IMR-90 (cell line): Measurements from ENCODE around the gene ITGA3. TPM values are rescaled to one million over a fixed set of nuclear protein-coding genes. Genes with fewer than 3 reads are reported as not detected.

Experiments
- ATAC-seq: fragments of 200-7000 bp; cut with Tn5 transposase; 2 replicates; pipeline ENCODE4 v1.9.1; 2020; ENCODE audit warnings: low read depth, mild to moderate bottlenecking, moderate library complexity
- BruUV-seq: library from RNA; stranded (reverse); fragments of 400-500 nt; replicated peaks from 2 replicates; lab custom pipeline; 2021; lab: Mats Ljungman, UMichigan
- CTCF ChIA-PET: fragments of 300-600 bp; formaldehyde crosslinking; extraction: SDS; loops from one replicate; lab custom pipeline; 2021; ENCODE audit warnings: antibody characterized with exemption; lab: Yijun Ruan, JAX
- POLR2A ChIA-PET: fragments of 300-600 bp; sonication (Branson Sonifier 250); formaldehyde crosslinking; loops from one replicate; lab custom pipeline; 2022; ENCODE audit warnings: antibody characterized with exemption; ENCODE audit not compliant: unreplicated experiment; lab: Charles Lee
- DNase-seq: peaks from one replicate; pipeline ENCODE4 v3.0.0; 2013
- H2AFZ ChIP-seq: replicated peaks from 2 replicates; pipeline ENCODE3; 2013; ENCODE audit warnings: low read length, mild to moderate bottlenecking; ENCODE audit not compliant: poor library complexity
- H2AK5ac ChIP-seq: 2 replicates; pipeline ENCODE4 v1.6.1; 2013; ENCODE audit warnings: low read depth, low read length, inconsistent platforms
- H2AK9ac ChIP-seq: replicated peaks from 2 replicates; pipeline ENCODE3; 2013; ENCODE audit warnings: mild to moderate bottlenecking, low read depth, low read length, moderate library complexity; ENCODE audit not compliant: poor library complexity
- H2BK120ac ChIP-seq: 2 replicates; pipeline ENCODE4 v1.6.1; 2013; ENCODE audit warnings: low read depth, low read length, inconsistent platforms
- H2BK15ac ChIP-seq: 3 replicates; pipeline ENCODE4 v1.6.1; 2013; ENCODE audit warnings: low read depth, low read length, inconsistent platforms
- H2BK20ac ChIP-seq: 2 replicates; pipeline ENCODE4 v1.6.1; 2013; ENCODE audit warnings: low read depth, mild to moderate bottlenecking, inconsistent platforms, low read length, moderate library complexity
- H2BK5ac ChIP-seq: 2 replicates; pipeline ENCODE4 v1.6.1; 2013; ENCODE audit warnings: mild to moderate bottlenecking, low read depth, low read length, inconsistent platforms; ENCODE audit not compliant: poor library complexity, severe bottlenecking
- H3K14ac ChIP-seq: replicated peaks from 2 replicates; pipeline ENCODE4 v1.6.1; 2013; ENCODE audit warnings: low read depth, low read length, inconsistent platforms
- H3K18ac ChIP-seq: 2 replicates; pipeline ENCODE4 v1.6.1; 2013; ENCODE audit warnings: low read depth, low read length, control low read depth
- H3K23ac ChIP-seq: 2 replicates; pipeline ENCODE4 v1.6.1; 2013; ENCODE audit warnings: low read depth, low read length, inconsistent platforms
- H3K27ac ChIP-seq: 2 replicates; pipeline ENCODE4 v1.5.1; 2013; ENCODE audit warnings: mild to moderate bottlenecking, control low read depth, low read length; ENCODE audit not compliant: insufficient read depth
- H3K27me3 ChIP-seq: 2 replicates; pipeline ENCODE4 v1.6.1; 2013; ENCODE audit warnings: low read length; ENCODE audit not compliant: control insufficient read depth, insufficient read depth
- H3K36me3 ChIP-seq: 2 replicates; pipeline ENCODE4 v1.6.1; 2013; ENCODE audit warnings: low read length, mixed read lengths; ENCODE audit not compliant: control insufficient read depth, insufficient read depth
- H3K4ac ChIP-seq: 2 replicates; pipeline ENCODE4 v1.6.1; 2013; ENCODE audit warnings: low read depth, low read length, inconsistent platforms
- H3K4me1 ChIP-seq: 2 replicates; pipeline ENCODE4 v1.6.1; 2013; ENCODE audit warnings: low read length, mixed read lengths; ENCODE audit not compliant: control insufficient read depth, insufficient read depth
- H3K4me2 ChIP-seq: 2 replicates; pipeline ENCODE4 v1.6.1; 2013; ENCODE audit warnings: low read depth, mild to moderate bottlenecking, control low read depth, low read length, moderate library complexity
- H3K4me3 ChIP-seq: 2 replicates; pipeline ENCODE4 v1.5.1; 2013; ENCODE audit warnings: low read depth, mild to moderate bottlenecking, control low read depth, low read length, moderate library complexity; ENCODE audit not compliant: insufficient read depth
- H3K56ac ChIP-seq: 2 replicates; pipeline ENCODE4 v1.6.1; 2013; ENCODE audit warnings: low read length, inconsistent platforms; ENCODE audit not compliant: insufficient read depth; ENCODE audit errors: extremely low read depth
- H3K79me1 ChIP-seq, 2 experiments: 2 replicates each; pipeline ENCODE4 v1.6.1; 2013; ENCODE audit warnings: low read length in 2 of 2, inconsistent platforms in 1 of 2, low read depth in 1 of 2
- H3K9ac ChIP-seq: 2 replicates; pipeline ENCODE4 v1.6.1; 2013; ENCODE audit warnings: low read depth, low read length, control low read depth
- H3K9me1 ChIP-seq: 2 replicates; pipeline ENCODE4 v1.6.1; 2013; ENCODE audit warnings: low read length, inconsistent platforms; ENCODE audit not compliant: insufficient read depth
- H3K9me3 ChIP-seq: 2 replicates; pipeline ENCODE4 v1.6.1; 2013; ENCODE audit warnings: low read length; ENCODE audit not compliant: control insufficient read depth, insufficient read depth
- H4K20me1 ChIP-seq: 2 replicates; pipeline ENCODE4 v1.6.1; 2013; ENCODE audit warnings: low read length, inconsistent platforms; ENCODE audit not compliant: insufficient read depth
- H4K5ac ChIP-seq: 2 replicates; pipeline ENCODE4 v1.6.1; 2013; ENCODE audit warnings: mild to moderate bottlenecking, low read depth, low read length, control low read depth
- H4K8ac ChIP-seq, 2 experiments: 2 replicates each; pipeline ENCODE4 v1.6.1; 2013; ENCODE audit warnings: low read depth in 2 of 2, low read length in 2 of 2, control low read depth in 1 of 2, inconsistent platforms in 1 of 2
- H4K91ac ChIP-seq: 2 replicates; pipeline ENCODE4 v1.6.1; 2013; ENCODE audit warnings: low read depth, low read length, inconsistent platforms; ENCODE audit not compliant: insufficient read depth
- BHLHE40 ChIP-seq: fragments of 150-350 bp; IDR thresholded peaks from 2 replicates; pipeline ENCODE4 v1.6.1; 2016; ENCODE audit warnings: mild to moderate bottlenecking, low read depth, low read length
- CEBPB ChIP-seq: IDR thresholded peaks from 2 replicates; pipeline ENCODE4 v1.6.1; 2012; ENCODE audit warnings: low read depth, low read length, improper control_type of control experiment
- CHD1 ChIP-seq: IDR thresholded peaks from 2 replicates; pipeline ENCODE4 v1.6.1; 2012; ENCODE audit warnings: low read depth, low read length, improper control_type of control experiment
- MAFK ChIP-seq: IDR thresholded peaks from 2 replicates; pipeline ENCODE4 v1.6.1; 2012; ENCODE audit warnings: low read depth, low read length, improper control_type of control experiment
- MAZ ChIP-seq: IDR thresholded peaks from 2 replicates; pipeline ENCODE4 v1.6.1; 2012; ENCODE audit warnings: low read depth, mild to moderate bottlenecking, low read length, improper control_type of control experiment, moderate library complexity, borderline replicate concordance
- MXI1 ChIP-seq: IDR thresholded peaks from 2 replicates; pipeline ENCODE4 v1.6.1; 2012; ENCODE audit warnings: low read depth, mild to moderate bottlenecking, low read length, moderate library complexity, borderline replicate concordance
- NFE2L2 ChIP-seq: fragments of 150-350 bp; IDR thresholded peaks from 2 replicates; pipeline ENCODE4 v1.6.1; 2016; ENCODE audit warnings: low read depth, mild to moderate bottlenecking, low read length
- POLR2A ChIP-seq: IDR thresholded peaks from 2 replicates; pipeline ENCODE4 v1.6.1; 2012; ENCODE audit warnings: mild to moderate bottlenecking, low read depth, low read length
- RAD21 ChIP-seq: IDR thresholded peaks from 2 replicates; pipeline ENCODE4 v1.6.1; 2012; ENCODE audit warnings: low read length, improper control_type of control experiment
- RCOR1 ChIP-seq: IDR thresholded peaks from 2 replicates; pipeline ENCODE4 v1.6.1; 2012; ENCODE audit warnings: mild to moderate bottlenecking, low read length, improper control_type of control experiment; ENCODE audit not compliant: insufficient replicate concordance
- RFX5 ChIP-seq: IDR thresholded peaks from 2 replicates; pipeline ENCODE4 v1.8.0; 2012; ENCODE audit warnings: low read depth, mild to moderate bottlenecking, low read length, moderate library complexity
- SMC3 ChIP-seq: fragments of 150-350 bp; IDR thresholded peaks from 2 replicates; pipeline ENCODE4 v1.6.1; 2016; ENCODE audit warnings: low read depth, mild to moderate bottlenecking, antibody characterized with exemption, low read length, moderate library complexity
- WGBS, 2 experiments: methylation state at CpG; one replicate each; pipeline versions ENCODE4 v1.1.5 to v1.1.7; 2013; ENCODE audit warnings: missing lambda C conversion rate in 2 of 2; ENCODE audit not compliant: insufficient read length in 1 of 2; ENCODE audit errors: extremely low coverage in 2 of 2; 5-methylcytosine and 5-hydroxymethylcytosine counted together
- dilution Hi-C: fragments of 300-500 bp; cut with HindIII; formaldehyde crosslinking; loops from one replicate; pipeline ENCODE4 v1.14.3; 2018; ENCODE audit warnings: low sequenced_read_pairs; ENCODE audit not compliant: unreplicated experiment
- in situ Hi-C: fragments of 300-500 bp; cut with MboI; formaldehyde crosslinking; loops from 3 replicates; pipeline ENCODE4 v1.14.3; 2019; ENCODE audit warnings: low sequenced_read_pairs, inconsistent platforms, mixed read lengths
- intact Hi-C: fragments of 100-400 bp; cut with micrococcal nuclease; formaldehyde crosslinking; loops from 2 replicates; pipeline ENCODE4 v1.10.0; 2022
- polyA plus RNA-seq, 3 experiments: library from polyadenylated mRNA; depleted of rRNA; stranded (reverse); fragments of >200 nt; gene quantifications; 2 replicates each; pipeline ENCODE4 v1.2.3, GENCODE V29; 2012; ENCODE audit warnings: low replicate concordance in 1 of 3
- total RNA-seq: library from RNA; depleted of rRNA; stranded (reverse); fragments of >200 nt; gene quantifications from 2 replicates; pipeline ENCODE4 v1.2.3, GENCODE V29; 2012
- TF ChIP-seq, protein P1 (sequence below): fragments of 150-350 bp; IDR thresholded peaks from 2 replicates; pipeline ENCODE4 v1.6.1; 2016; ENCODE audit warnings: low read depth, mild to moderate bottlenecking, low read length, moderate library complexity, borderline replicate concordance
- TF ChIP-seq, protein P2 (sequence below): fragments of 150-350 bp; IDR thresholded peaks from 2 replicates; pipeline ENCODE4 v1.6.1; 2017; ENCODE audit warnings: mild to moderate bottlenecking, antibody characterized with exemption, low read length, low read depth
- TF ChIP-seq, protein P3 (sequence below): conservative IDR thresholded peaks from 2 replicates; pipeline ENCODE4 v1.5.1; 2012; ENCODE audit warnings: mild to moderate bottlenecking, low read depth, low read length, improper control_type of control experiment

ITGA3 gene
- total and polyA plus RNA-seq, 2 of the 4 experiments (the other 2 are of a cell fraction), result 78.0 to 202 TPM

DNA sequence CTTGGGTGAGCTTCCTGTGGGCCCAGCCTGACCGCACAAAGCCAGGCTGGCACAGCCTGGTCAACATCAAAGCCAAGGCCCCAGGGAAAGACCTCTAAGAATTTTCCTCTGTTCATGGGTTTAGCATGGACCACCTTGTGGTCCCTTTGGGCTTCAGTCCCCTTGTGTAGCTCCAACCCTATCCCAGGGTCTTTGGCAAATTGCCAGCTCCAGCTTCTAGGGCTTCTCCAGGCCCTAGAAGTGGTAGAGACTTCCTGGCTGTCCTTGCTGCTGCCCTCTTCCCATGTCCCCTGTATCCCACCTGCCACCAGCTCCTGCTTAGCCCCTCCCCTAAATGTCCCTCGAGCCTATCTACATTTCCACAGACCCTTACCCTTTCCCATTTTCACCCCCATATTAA lies 9.7 kb upstream of the ITGA3 start:
- no peak for ATAC-seq
- Histone ChIP-seq H2BK120ac (peak overlapping the region; percentile 98), H3K36me3 (no peaks in the 10 kb centered on the region), H2BK15ac (peak overlapping the region; percentile 93; the same call in 2 of the 3 replicates), H3K9me1 (peaks cover 48% of the 10 kb centered on the region), H3K9me3 (no peaks in the 10 kb centered on the region), H4K5ac (no peak overlapping the region), H3K9ac (no peak overlapping the region), H2BK20ac (peak overlapping the region; percentile 96; the same call in 1 of the 2 replicates), H2AFZ (peak overlapping the region; percentile 70), H2BK5ac (peak overlapping the region; percentile 82), H3K4ac (peak overlapping the region; percentile 96), H4K8ac (peak overlapping the region; percentile 36 to 94; a peak in 1 of 4 replicates), H2AK9ac (no peak overlapping the region), H3K27ac (no peak overlapping the region), H3K56ac (no peak overlapping the region), H3K14ac (no peak overlapping the region), H4K91ac (peak overlapping the region; percentile 95), H3K79me1 (peaks cover 0 to 32% of the 10 kb centered on the region in 2 experiments; a peak in 2 of 4 replicates), H3K23ac (no peak overlapping the region), H4K20me1 (no peaks in the 10 kb centered on the region), H3K4me2 (no peak overlapping the region), H3K27me3 (no peaks in the 10 kb centered on the region), H3K4me1 (peaks cover 29% of the 10 kb centered on the region), H3K4me3 (no peak overlapping the region), H2AK5ac (peak overlapping the region; percentile 98), H3K18ac (no peak overlapping the region)
- CTCF ChIA-PET, result no interaction called here
- no peak for TF ChIP-seq RAD21
- TF ChIP-seq, protein P1, sequence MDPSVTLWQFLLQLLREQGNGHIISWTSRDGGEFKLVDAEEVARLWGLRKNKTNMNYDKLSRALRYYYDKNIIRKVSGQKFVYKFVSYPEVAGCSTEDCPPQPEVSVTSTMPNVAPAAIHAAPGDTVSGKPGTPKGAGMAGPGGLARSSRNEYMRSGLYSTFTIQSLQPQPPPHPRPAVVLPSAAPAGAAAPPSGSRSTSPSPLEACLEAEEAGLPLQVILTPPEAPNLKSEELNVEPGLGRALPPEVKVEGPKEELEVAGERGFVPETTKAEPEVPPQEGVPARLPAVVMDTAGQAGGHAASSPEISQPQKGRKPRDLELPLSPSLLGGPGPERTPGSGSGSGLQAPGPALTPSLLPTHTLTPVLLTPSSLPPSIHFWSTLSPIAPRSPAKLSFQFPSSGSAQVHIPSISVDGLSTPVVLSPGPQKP, result no peak
- TF ChIP-seq MAZ, result no peak
- no peak for TF ChIP-seq NFE2L2
- TF ChIP-seq, protein P2, sequence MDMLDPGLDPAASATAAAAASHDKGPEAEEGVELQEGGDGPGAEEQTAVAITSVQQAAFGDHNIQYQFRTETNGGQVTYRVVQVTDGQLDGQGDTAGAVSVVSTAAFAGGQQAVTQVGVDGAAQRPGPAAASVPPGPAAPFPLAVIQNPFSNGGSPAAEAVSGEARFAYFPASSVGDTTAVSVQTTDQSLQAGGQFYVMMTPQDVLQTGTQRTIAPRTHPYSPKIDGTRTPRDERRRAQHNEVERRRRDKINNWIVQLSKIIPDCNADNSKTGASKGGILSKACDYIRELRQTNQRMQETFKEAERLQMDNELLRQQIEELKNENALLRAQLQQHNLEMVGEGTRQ, result no peak
- no peak for TF ChIP-seq MAFK
- TF ChIP-seq CEBPB, result no peak
- no peak for TF ChIP-seq MXI1
- TF ChIP-seq RFX5, result no peak
- no peak for TF ChIP-seq BHLHE40
- no peak for TF ChIP-seq CHD1
- TF ChIP-seq SMC3, result no peak
- TF ChIP-seq, protein P3, sequence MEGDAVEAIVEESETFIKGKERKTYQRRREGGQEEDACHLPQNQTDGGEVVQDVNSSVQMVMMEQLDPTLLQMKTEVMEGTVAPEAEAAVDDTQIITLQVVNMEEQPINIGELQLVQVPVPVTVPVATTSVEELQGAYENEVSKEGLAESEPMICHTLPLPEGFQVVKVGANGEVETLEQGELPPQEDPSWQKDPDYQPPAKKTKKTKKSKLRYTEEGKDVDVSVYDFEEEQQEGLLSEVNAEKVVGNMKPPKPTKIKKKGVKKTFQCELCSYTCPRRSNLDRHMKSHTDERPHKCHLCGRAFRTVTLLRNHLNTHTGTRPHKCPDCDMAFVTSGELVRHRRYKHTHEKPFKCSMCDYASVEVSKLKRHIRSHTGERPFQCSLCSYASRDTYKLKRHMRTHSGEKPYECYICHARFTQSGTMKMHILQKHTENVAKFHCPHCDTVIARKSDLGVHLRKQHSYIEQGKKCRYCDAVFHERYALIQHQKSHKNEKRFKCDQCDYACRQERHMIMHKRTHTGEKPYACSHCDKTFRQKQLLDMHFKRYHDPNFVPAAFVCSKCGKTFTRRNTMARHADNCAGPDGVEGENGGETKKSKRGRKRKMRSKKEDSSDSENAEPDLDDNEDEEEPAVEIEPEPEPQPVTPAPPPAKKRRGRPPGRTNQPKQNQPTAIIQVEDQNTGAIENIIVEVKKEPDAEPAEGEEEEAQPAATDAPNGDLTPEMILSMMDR, result no peak
- no peak for TF ChIP-seq RCOR1
- TF ChIP-seq POLR2A, result no peak
- dilution Hi-C loops (no loop called here), intact Hi-C loops (no loop called here), in situ Hi-C loops (no loop called here)
- POLR2A ChIA-PET, result no interaction called here
- no TSS peak for BruUV-seq
- no peak for DNase-seq
- WGBS, 2 experiments, result 100% methylated on average over 1 of the region's 2 CpGs; no CpG with 5 or more reads in 1 of the 2 experiments
